Measurements from ENCODE around the gene SMIM30. TPM values are rescaled to one million over a fixed set of nuclear protein-coding genes. Genes with fewer than 3 reads are reported as not detected.

SMIM30 gene
- total and polyA plus RNA-seq, 2 of the 4 experiments (the other 2 are of a cell fraction) = 31.6 to 47.7 TPM

- dilution Hi-C loops (cut with HindIII; ENCODE audit: low sequenced_read_pairs, unreplicated experiment) (no loop called here), in situ Hi-C loops (cut with MboI; ENCODE audit: low sequenced_read_pairs) (no loop called here), intact Hi-C loops (cut with micrococcal nuclease) (no loop called here)
- Histone ChIP-seq H3K27ac (ENCODE audit: insufficient read depth, low read length) (no peak overlapping the region), H3K9me3 (ENCODE audit: control insufficient read depth, insufficient read depth, low read length) (no peaks in the 10 kb centered on the region), H3K4me2 (ENCODE audit: low read depth, low read length) (no peak overlapping the region), H3K18ac (ENCODE audit: low read depth, low read length) (no peak overlapping the region), H3K4ac (ENCODE audit: low read depth, low read length) (no peak overlapping the region), H2AK5ac (ENCODE audit: low read depth, low read length) (no peak overlapping the region), H2AK9ac (replicated peaks; ENCODE audit: low read depth, low read length, poor library complexity) (no peak overlapping the region), H3K79me1 (ENCODE audit: low read depth in 1 of 2, low read length in 2 of 2) (peaks cover 3 to 12% of the 10 kb centered on the region in 2 experiments; a peak in 2 of 4 replicates), H3K4me3 (ENCODE audit: insufficient read depth, low read depth, low read length) (no peak overlapping the region), H3K27me3 (ENCODE audit: control insufficient read depth, insufficient read depth, low read length) (no peaks in the 10 kb centered on the region), H2AFZ (replicated peaks; ENCODE audit: low read length, poor library complexity) (no peak overlapping the region), H3K23ac (ENCODE audit: low read depth, low read length) (no peak overlapping the region), H4K5ac (ENCODE audit: low read depth, low read length) (no peak overlapping the region), H2BK20ac (ENCODE audit: low read depth, low read length) (no peak overlapping the region), H3K9ac (ENCODE audit: low read depth, low read length) (no peak overlapping the region), H3K14ac (replicated peaks; ENCODE audit: low read depth, low read length) (no peak overlapping the region), H3K56ac (ENCODE audit: extremely low read depth, insufficient read depth, low read length) (no peak overlapping the region), H3K36me3 (ENCODE audit: control insufficient read depth, insufficient read depth, low read length) (no peaks in the 10 kb centered on the region), H4K20me1 (ENCODE audit: insufficient read depth, low read length) (no peaks in the 10 kb centered on the region), H3K4me1 (ENCODE audit: control insufficient read depth, insufficient read depth, low read length) (no peaks in the 10 kb centered on the region; the same call in 1 of the 2 replicates), H2BK120ac (ENCODE audit: low read depth, low read length) (no peak overlapping the region), H2BK15ac (ENCODE audit: low read depth, low read length) (no peak overlapping the region), H3K9me1 (ENCODE audit: insufficient read depth, low read length) (no peaks in the 10 kb centered on the region), H4K8ac (ENCODE audit: low read depth in 2 of 2, low read length in 2 of 2) (no peak overlapping the region; a peak in 1 of 4 replicates), H4K91ac (ENCODE audit: insufficient read depth, low read depth, low read length) (no peak overlapping the region), H2BK5ac (ENCODE audit: low read depth, low read length, poor library complexity, severe bottlenecking) (no peak overlapping the region)
- no CpG with 5 or more reads among the region's 6 CpGs for WGBS, 2 experiments (ENCODE audit: extremely low coverage in 2 of 2, insufficient read length in 1 of 2)
- CTCF ChIA-PET = interaction anchor here (0.7 kb wide), 1 partner anchor 33 kb away, joined by 3 read pairs; no protein-coding TSS in a partner anchor
- no TSS peak for BruUV-seq (replicated peaks)
- POLR2A ChIA-PET (ENCODE audit: unreplicated experiment) = no interaction called here
- TF ChIP-seq NFE2L2 (IDR thresholded peaks at IDR 0.05; ENCODE audit: low read depth, low read length) (no peak), FOS (IDR thresholded peaks at IDR 0.05; ENCODE audit: low read depth, low read length) (no peak), ELK1 (IDR thresholded peaks at IDR 0.05; ENCODE audit: borderline replicate concordance, low read depth, low read length) (no peak), CHD1 (IDR thresholded peaks at IDR 0.05; ENCODE audit: low read depth, low read length) (no peak), POLR2A (IDR thresholded peaks at IDR 0.05; ENCODE audit: low read depth, low read length) (no peak), SMC3 (IDR thresholded peaks at IDR 0.05; ENCODE audit: low read depth, low read length) (no peak), BHLHE40 (IDR thresholded peaks at IDR 0.05; ENCODE audit: low read depth, low read length) (no peak), RAD21 (IDR thresholded peaks at IDR 0.05; ENCODE audit: low read length) (no peak), MXI1 (IDR thresholded peaks at IDR 0.05; ENCODE audit: borderline replicate concordance, low read depth, low read length) (no peak), MAFK (IDR thresholded peaks at IDR 0.05; ENCODE audit: low read depth, low read length) (no peak), RFX5 (IDR thresholded peaks at IDR 0.05; ENCODE audit: low read depth, low read length) (no peak), CTCF (conservative IDR thresholded peaks at IDR 0.05; ENCODE audit: low read depth, low read length) (no peak), USF2 (IDR thresholded peaks at IDR 0.05; ENCODE audit: low read depth, low read length) (no peak), RCOR1 (IDR thresholded peaks at IDR 0.05; ENCODE audit: insufficient replicate concordance, low read length) (no peak)
- no peak for ATAC-seq (ENCODE audit: low read depth)
- no peak for DNase-seq
Measured at GRCh38 chr7:113119429-113119828, 1.1 kb upstream of the SMIM30 start.
